GM18517 (cell line): Measurements from ENCODE around the gene SMCHD1.

Experiments
- ATAC-seq: cut with Tn5 transposase; IDR thresholded peaks from one replicate; pipeline ENCODE4 v1.9.1; 2021; ENCODE audit warnings: mild to moderate bottlenecking, moderate library complexity; ENCODE audit not compliant: unreplicated experiment

SMCHD1 gene

DNA sequence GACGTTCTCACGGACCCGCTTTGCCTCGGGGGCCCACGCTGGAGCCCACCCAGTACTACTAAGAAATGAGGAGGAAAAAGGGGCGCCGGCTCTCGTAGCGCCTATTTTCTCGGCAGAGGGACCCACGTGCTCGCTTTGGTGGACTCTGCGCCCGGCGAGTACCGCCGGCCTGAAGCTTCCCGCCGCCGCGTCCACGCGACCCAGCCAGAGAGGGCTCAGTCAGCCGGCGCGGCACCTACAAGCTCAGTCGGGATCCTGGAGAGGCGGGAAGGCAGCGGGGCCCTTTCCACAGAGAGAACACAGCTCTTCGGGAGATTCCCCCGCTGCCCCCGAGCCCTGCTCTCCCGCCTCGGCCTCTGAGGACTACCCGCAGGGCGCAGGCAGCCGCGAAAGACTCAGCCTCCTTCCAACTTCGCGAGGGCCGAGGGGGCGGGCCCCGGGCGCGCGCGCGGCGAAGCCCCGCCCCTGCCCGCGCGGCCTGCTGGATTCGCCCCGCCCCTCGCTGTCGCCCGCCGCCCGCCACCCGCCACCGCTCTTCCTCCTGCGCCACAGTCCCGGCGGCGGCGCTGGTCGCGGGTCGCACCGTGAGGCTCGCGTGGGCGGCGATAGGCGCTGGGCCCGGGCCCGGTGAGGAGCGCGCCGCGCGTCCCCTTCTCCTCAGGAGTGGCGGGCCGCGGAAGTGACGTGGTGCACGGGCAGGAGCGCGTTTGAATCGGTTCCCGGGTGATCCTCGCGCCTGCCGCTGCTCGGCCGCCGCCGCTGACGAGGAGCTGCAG is at the start of gene SMCHD1:
SMCHD1 (plus strand) TSS at position 549 of the 776 bp plus-strand sequence. CDS start 350 bp downstream, outside the sequence.
- ATAC-seq: peak; percentile 67

DNA sequence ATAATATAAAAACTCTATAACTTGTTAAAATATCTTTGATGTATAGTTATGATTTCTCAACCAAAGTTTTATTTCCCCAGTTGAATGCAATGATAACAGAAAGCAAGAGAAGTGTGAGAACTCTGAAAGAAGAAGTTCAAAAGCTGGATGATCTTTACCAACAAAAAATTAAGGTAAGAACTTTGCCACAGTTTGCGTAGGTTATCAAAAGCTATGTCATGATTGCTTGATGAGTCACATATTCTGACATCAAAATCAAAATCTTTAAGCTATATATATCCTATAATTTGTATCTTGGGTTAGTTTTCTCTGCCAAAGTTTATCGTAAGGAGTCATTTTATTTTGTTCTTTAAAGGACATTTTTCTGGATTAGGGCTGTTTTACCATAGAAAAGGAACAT is 49.2 kb upstream of the SMCHD1 start:
- no peak for ATAC-seq

DNA sequence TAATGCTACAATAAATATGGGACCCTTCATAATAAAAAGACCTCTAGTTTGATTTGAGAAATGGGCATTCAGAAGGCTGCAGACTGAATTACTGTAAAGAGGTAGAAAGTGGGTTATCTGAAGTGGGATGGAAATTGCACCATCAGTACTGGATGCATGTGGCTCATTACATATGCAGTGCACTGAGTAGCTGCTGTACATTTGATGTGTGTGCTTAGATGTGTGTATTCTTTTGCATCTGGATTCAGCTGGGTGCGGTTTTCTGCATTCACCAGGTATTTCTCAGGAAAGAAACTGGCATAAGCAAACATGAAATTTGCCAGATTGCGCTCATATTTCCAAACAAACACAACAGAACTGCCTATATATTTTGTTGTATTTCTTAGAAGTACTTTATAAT is 45.9 kb upstream of the SMCHD1 start:
- ATAC-seq: no peak

DNA sequence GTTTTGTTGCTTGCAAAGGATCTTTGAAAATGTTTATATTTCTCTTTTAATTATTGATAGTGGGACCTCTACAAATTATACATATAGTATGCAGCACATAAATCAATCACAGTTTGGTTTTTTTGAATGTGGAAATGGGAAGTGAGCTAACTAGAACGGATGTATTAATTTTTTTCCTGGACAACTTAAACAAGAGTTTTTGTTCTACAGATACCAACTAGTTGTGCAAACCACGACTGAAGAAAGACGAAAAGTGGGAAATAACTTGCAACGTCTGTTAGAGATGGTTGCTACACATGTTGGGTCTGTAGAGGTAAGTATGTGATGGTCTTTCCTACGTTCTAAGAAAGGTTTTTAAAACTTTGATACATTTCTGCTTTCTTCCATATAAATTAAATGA is 45.0 kb upstream of the SMCHD1 start:
- no peak for ATAC-seq

DNA sequence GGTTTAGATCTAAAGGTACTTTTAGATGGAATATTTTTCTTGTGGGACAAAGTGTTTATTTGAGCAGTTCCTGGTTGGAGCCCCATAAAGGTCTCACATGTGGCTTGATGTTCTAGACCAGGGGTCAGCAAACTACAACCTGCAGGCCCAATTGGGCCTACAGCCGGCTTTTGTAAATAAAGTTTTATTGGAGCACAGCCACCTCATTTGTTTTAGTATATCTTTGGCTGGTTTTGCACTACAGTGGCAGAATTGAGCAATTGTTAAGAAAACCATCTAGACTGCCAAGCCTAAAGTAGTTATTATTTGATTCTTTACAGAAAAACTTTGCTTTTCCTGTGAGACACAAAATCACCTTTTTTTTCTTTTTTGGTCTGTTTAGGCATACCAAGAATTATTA is 42.5 kb upstream of the SMCHD1 start:
- no peak for ATAC-seq

DNA sequence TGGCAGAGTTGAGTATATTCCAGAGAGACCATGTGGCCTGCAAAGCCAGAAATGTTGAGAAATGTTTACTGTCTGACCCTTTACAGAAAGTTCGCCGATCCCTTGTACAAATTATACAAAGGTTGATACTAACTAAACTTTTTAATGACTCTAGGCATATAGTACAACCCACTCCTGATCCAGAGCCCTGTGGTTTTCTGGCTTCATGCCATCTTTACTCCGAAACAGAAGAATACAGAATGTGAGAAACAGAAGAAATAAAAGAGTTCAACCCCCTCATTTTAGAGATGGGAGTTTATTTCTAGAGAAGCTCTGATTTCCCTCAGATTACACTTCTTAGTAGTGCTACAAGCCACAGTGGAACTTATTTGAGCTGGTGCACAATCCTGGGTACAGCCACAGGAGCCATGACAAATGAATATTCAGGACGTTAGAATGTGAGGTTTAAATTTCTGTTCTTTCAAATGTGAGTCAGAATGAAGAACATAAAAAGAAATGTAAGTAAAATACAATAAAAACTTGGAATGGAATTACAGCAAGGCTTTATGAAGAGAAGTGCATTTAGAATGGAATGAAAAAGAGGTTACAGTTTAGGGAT is 38.0 kb upstream of the SMCHD1 start:
- ATAC-seq: no peak

DNA sequence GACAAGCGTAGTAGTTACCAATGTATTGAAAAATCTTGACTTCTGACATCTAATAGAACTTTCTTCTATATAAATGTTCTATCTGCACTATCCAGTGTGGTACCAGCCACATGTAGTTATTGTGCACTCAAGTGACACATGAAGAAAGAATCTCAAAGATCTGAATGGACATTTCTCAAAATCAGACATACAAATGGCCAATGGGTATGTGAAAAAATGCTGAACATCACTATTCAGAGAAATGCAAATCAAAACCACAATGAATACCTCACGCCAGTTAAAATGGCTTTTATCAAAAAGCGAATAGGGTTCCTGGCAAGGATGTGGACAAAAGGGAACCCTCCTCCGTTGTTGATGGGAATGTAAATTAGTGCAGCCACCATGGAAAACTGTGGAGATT is 37.5 kb upstream of the SMCHD1 start:
- no peak for ATAC-seq

DNA sequence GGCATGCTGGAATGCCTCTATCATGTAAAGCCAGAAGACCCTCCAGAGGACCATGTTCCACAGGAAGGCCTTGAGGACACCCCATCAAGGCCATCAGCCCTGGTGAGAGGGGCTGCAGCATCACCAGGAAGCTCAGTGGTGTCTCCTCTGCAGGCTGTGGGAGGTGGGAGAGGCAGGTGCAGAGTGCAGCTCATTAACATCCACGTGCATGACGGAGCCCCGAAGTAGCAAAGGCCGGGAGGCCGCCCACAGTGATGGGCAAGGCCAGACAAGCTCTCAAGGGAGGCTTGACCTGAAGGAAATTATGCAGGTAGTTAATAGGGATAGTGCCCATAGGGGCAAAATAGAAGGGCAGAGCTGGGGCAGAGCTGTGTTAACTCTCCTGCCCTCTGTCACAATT is 30.3 kb upstream of the SMCHD1 start:
- ATAC-seq: no peak

DNA sequence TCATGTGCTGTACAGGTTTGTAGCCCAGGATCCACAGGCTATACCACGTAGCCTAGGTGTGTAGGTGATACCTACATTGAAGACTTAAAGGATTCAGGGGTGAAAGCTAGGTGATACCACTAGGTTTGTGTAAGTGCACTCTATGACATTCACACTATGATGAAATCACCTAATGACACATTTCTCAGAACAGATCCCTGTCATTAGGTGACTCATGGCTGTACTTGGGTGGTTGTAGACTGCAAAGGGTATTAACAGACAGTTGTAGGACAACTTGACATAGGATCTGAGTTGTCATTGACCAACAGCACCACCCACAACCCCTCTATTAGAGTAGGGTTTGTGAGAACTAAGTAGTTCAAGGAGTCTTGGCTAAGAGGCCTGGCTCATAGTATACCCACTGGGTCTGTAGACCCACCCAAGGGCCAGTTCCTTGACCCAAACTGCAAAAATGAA is 27.7 kb upstream of the SMCHD1 start:
- ATAC-seq: no peak

DNA sequence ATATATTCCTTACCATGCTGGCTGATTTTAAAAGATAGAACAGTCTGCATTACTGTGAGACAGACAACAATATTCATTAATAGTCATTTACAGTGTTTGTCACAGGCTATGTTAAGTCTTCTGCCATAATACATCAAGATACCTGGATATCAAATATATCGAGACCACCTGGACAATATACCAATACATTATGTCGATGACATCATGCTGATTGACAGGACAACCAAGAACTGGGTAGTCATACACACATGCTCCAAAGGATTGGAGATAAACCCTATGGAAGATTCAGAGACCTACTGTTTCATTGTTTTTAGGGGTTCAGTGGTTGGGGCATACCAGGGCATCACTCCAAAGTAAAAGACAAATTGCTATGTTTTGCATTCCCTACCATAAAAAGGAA is 26.5 kb upstream of the SMCHD1 start:
- ATAC-seq: no peak

DNA sequence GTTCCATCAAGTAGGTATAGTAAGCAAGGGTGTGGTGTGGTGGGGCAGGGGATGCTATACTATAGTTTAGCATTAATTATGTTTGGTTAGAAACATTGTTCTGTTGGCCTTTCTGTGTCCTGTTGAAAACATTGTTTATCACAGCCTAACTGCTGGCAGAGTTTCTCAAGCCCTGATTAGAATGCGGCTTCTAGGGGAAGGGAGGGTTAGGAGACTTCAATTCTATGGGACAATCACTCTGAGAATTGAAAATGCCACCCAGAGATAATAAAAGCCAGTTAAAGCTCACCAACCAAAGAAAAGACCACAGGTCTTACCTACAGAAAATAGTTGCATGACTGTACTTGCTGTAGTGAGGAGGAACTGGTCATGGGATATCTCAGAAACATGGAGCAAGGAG is 19.9 kb upstream of the SMCHD1 start:
- ATAC-seq: no peak

DNA sequence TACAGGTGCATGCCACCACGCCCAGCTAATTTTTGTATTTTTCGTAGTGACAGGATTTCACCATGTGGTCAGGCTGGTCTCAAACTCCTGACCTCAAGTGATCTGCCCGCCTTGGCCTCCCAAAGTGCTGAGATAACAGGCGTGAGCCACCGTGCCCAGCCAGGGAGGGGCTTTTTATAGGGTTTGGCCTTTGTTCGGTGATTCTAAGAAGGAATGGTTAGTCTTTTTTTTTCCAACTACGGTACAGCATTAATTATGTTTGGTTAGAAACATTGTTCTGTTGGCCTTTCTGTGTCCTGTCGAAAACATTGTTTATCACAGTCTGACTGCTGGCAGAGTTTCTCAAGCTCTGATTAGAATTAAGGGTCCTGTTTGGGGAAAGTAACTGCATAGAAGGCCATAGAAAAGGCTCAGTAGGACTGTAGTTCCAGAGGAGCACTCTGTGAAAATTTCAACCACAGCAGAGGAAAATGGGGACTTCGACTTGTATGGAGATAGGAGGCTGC is 19.3 kb upstream of the SMCHD1 start:
- peak; percentile 18 for ATAC-seq

DNA sequence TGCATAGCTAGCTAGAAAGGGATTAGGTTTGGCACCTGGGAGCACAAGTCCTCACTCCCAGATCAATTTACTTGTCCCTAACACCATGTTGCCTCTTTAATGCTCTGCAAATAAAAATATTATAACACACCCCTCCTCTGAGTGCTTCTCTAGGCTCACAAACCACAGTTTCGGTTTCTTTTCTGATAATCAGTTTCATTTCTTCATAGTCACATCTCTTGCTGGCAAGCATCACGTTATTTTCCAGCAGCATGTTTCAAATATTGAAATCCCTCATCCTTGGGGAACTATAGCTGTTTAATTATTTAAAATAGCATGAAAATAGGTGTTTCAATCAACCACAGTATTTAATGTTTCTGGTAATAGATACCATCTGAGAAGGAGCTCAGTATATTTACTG is 13.9 kb upstream of the SMCHD1 start:
- ATAC-seq: peak; percentile 83

DNA sequence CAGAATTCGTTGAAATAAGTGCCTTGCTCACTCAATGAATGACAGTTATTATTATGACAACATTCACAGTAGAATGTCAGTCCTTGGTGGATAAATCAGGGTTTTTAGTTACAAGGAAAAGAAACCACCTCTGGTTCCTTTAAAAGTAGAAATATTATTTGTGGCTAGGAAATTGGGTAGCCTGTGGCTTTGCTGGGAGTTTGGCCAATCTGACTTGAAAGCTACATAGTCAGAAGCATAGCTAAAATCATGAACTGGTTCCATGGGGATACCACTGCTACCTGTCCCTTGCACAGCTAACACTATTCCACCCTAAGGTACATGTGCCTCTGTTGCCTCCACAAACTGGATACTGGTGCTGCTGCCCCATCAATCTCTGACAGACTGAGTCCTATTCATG is 12.8 kb upstream of the SMCHD1 start:
- ATAC-seq: no peak

DNA sequence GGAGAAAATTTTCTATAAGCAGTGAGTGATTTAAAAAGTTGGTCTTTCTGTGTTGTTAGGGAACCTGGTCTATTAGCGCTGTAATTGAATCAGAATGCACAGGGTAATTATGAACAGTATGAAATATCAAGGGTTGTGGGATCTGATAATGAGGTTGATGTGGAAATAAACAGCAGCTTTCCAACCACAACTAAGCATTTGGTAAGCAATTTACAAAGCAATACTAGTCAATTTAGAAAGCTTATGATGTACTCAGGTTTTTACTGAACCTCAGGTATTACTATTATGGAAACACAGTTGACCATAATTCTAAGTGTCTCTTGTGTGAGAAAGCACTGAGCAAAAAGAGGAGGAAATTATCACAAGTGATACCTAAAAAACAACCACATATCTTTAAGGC is 11.0 kb upstream of the SMCHD1 start:
- ATAC-seq: no peak

DNA sequence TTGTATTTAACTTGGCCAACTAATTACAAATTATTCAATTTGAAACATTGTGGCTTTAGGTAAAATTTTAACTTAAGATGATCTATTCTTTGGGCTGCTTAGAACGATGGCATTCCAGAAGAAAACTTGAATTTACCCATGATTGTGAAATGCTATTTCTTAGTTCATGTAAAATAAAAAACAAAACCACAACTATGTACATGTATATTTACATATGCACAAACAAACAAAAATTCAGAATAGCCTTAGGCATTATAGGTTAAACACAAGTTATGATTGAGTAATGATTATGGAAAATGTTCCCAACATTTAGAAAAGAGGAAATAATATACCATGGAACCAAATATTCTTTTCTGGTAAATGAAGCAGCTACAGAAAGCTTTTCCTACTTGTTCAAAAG is 3.5 kb upstream of the SMCHD1 start:
- no peak for ATAC-seq

DNA sequence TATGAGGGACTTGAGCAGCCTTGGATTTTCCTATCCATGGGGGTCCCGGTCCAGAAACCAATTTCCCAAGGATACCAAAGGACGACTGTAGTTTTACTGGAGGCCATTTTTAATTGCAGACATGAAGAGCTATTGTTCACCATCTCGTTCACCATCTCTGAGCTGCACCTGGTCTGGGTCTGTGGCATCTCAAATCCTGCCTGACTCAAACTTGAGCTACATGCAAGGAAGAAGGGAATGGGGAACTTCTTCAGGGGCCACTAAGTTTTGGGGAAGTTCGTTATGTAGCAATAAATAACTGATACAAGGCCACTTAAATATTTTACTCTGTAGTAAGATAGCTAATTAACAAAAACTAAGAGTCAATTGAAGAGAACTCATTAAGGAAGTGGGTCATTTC is 2.1 kb upstream of the SMCHD1 start:
- no peak for ATAC-seq

DNA sequence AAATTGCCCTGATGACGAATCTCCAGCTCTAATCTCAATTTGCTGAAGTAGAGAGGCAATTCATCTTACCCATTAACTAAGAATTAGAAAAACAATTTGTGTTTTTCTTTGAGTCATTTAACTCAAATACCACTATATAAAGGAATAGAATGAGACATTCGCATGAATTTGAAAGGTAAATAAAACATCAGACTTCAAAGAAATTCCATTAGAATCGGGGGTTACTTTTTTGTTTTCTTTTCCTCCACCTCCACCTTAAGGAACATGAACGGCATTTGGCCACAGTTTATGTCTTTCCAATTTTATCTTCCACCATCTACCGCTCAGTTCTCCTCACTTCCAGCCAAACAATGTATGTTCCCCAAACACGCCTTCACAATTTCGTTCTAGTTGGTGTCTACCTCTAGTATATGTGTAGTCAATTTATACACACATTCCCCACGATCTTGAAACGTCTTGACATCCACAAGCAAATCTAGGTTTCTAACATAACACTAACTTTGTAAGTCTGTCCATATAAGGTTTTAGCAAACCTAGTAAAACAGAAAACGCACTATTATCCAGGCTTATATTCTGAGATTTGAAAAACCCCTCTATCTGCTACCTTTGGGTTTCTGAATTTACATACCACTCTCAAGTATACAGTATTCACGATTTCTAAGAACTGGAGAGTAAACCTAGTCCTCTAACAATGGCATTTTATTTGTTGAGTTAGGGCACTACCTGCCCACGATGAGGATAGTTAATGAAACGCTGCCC is 1.2 kb upstream of the SMCHD1 start:
- no peak for ATAC-seq

DNA sequence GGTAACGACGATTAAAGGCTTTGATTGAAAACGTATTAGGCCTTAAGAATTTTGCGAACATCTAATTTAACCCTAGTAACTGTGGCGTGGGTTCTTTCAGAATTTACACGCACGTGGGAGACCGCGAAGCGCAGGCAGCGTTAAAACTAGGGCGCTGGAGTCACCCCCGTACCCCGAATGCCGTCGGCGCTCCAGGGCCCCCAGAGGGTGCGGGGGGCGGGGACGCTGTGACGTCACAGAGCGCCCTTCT is 673 bp upstream of the SMCHD1 start:
- peak; percentile 33 for ATAC-seq

DNA sequence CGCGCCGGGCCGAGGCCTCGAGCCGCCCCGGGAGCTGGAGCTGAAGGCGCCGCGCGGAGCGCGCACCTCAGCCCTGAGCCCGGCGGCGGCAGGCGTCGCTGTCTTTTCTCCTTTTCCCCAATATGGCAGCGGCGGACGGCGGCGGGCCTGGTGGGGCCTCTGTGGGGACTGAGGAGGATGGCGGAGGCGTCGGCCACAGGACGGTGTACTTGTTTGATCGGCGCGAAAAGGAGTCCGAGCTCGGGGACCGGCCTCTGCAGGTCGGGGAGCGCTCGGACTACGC is 369 bp downstream of the SMCHD1 start:
- no peak for ATAC-seq

DNA sequence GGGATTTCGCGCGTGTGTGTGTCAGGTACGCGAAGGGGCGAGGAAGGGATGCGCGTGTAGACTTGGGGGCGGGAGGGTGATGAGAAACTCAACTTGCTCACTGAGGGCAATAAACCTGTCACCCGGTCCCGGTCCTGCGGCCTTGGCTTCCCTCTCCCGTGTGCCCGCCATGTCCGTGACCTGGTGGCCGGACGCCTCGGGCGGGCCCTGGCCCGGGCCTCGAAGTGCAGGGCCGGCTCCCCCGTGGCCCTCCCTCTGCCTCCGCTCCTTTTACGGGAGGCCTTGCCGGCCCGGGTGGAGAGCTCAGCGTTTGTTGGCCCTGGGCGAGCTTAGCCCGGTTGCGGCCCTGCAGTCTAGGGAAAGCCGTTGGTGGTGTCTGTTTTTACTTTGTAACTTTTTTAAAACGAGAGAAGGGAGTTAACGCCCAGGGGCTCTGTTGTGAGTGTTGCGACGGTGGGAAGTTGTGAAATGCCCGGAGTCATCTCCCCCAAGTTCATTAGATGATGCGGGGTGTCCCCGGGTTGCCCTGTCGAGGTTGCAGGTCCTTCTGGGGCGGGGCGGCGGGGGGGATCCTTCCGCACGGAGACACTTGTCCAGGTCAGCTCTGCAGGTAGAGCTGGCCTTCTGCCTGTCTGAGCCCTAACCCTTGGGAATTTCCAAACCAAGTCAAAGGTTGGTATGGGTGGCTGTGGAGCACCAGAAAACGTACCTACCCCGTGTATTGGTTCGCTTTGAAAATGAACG is 883 bp downstream of the SMCHD1 start:
- ATAC-seq: peak; percentile 6
